Muscle layer of colon (tissue), 2 donors: ENCODE data around the gene MYO9B.

Source experiments
- H3K27ac ChIP-seq: one replicate; pipeline ENCODE4 v1.7.0; 2013; ENCODE audit warnings: low read depth, mild to moderate bottlenecking, low read length, moderate library complexity
- H3K27me3 ChIP-seq, 2 donors: one replicate each; pipeline ENCODE4 v1.7.0; 2013; ENCODE audit warnings: low read length in 2 of 2, mild to moderate bottlenecking in 2 of 2; ENCODE audit not compliant: insufficient read depth in 2 of 2, control insufficient read depth in 1 of 2
- H3K36me3 ChIP-seq: one replicate; pipeline ENCODE4 v1.7.0; 2013; ENCODE audit warnings: mild to moderate bottlenecking, low read length; ENCODE audit not compliant: insufficient read depth
- H3K4me1 ChIP-seq: one replicate; pipeline ENCODE4 v1.7.0; 2013; ENCODE audit warnings: mild to moderate bottlenecking, low read length; ENCODE audit not compliant: insufficient read depth
- H3K4me3 ChIP-seq, 2 donors: one replicate each; pipeline ENCODE4 v1.7.0; 2013; ENCODE audit warnings: low read length in 2 of 2, low read depth in 1 of 2, mild to moderate bottlenecking in 1 of 2, moderate library complexity in 1 of 2
- H3K9ac ChIP-seq: one replicate; pipeline ENCODE4 v1.7.0; 2013; ENCODE audit warnings: low read length
- H3K9me3 ChIP-seq: one replicate; pipeline ENCODE4 v1.7.0; 2013; ENCODE audit warnings: mild to moderate bottlenecking, low read length
- donor health status: abdominal sarcoma.
- donor health status: Adenocarcinoma of cecum.

Gene MYO9B

DNA sequence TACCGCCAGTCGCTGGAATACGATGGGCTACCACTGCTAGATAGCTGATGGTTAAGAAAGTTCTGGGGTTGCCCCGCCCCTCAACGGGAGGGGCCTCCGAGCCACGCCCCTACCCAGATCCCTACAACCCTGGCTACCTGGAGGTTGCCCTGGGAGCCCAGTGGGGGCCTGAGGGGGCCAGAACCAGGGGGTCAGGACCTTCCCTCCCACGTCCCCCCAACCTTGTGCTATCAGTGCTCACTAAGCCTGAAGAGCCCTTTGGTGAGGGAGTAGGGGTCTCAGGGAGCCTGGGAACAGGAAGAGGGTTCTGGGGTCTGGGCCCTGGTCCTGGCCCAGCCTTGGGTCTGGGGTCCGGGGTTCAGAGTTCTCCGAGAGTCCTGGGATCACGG, 159.3 kb downstream of the MYO9B start:
- H3K27ac ChIP-seq, result peak overlapping the region; percentile 73
- H3K36me3 ChIP-seq, result peaks cover 24% of the 10 kb centered on the region
- H3K4me1 ChIP-seq, result peaks cover 14% of the 10 kb centered on the region
- peak overlapping the region in 1 of 2 donors; percentile 27 for H3K4me3 ChIP-seq
- H3K9ac ChIP-seq, result no peak overlapping the region
- H3K27me3 ChIP-seq, result no peaks in the 10 kb centered on the region
- no peaks in the 10 kb centered on the region for H3K9me3 ChIP-seq

- H3K9me3 ChIP-seq, result no peaks in the 10 kb centered on the region
- H3K4me1 ChIP-seq, result peaks cover 14% of the 10 kb centered on the region
- no peak overlapping the region for H3K9ac ChIP-seq
- H3K4me3 ChIP-seq, result peak overlapping the region; percentile 27 to 38
- H3K27ac ChIP-seq, result peak overlapping the region; percentile 73
- H3K27me3 ChIP-seq, result no peaks in the 10 kb centered on the region
- peaks cover 26% of the 10 kb centered on the region for H3K36me3 ChIP-seq
These were observed 159.9 kb downstream of the MYO9B start for GRCh38 chr19:17235300-17235970.

GRCh38 chr19:17235971-17236777, 160.6 kb downstream of the MYO9B start:
- Histone ChIP-seq H3K4me1 (peaks cover 14% of the 10 kb centered on the region), H3K36me3 (peaks cover 24% of the 10 kb centered on the region), H3K9ac (no peak overlapping the region), H3K27me3 (no peaks in the 10 kb centered on the region), H3K9me3 (no peaks in the 10 kb centered on the region), H3K4me3 (peak overlapping the region; percentile 27 to 38), H3K27ac (peak overlapping the region; percentile 73)

GRCh38 chr19:17236811-17237543, 161.4 kb downstream of the MYO9B start:
- Histone ChIP-seq H3K4me1 (peaks cover 14% of the 10 kb centered on the region), H3K4me3 (no peak overlapping the region), H3K9me3 (no peaks in the 10 kb centered on the region), H3K27ac (no peak overlapping the region), H3K27me3 (no peaks in the 10 kb centered on the region), H3K36me3 (peaks cover 20% of the 10 kb centered on the region), H3K9ac (no peak overlapping the region)

DNA sequence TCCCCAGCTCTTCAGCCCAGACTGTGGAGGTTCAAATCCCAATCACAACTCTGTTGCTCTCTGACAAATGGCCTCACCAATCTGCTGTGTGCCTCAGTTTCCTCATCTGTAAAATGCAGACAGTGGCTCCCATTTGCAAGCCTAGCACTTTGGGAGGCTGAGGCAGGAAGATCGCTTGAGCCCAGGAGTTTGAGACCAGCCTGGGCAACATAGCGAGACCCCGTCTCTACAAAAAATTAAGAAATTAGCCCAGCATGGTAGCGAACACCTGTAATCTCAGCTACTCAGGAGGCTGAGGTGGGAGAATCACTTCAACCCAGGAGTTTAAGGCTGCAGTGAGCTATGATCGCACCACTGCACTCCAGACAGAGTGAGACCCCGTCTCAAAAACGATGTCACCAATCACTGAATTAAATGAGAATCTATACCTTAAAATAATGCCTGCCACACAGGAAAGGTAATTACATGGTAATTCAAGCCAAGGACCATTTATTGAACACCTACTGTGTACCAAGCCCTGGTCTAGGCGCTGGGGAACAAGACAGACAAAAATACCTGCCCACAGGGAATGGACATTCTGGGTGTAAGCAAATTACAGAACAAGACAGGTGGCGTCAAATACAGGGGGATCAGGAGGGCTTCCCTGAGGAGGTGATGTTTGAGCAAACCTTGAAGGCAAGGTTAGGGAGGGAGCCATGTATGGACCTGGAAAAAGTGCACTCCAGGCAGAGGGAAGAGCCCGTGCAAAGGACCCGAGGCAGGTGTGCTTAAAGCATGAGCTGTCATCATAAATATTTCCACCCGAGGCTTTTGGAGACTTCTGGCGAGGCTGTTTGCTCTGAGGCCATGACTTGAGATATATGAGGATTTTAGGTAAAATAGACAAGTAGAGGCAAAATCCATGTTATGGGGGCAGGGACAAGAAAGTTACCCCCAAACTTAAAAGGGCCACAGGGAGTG, 162.4 kb downstream of the MYO9B start:
- no peaks in the 10 kb centered on the region for H3K9me3 ChIP-seq
- no peak overlapping the region for H3K9ac ChIP-seq
- no peak overlapping the region for H3K4me3 ChIP-seq
- H3K4me1 ChIP-seq, result peaks cover 22% of the 10 kb centered on the region
- no peaks in the 10 kb centered on the region for H3K27me3 ChIP-seq
- no peak overlapping the region for H3K27ac ChIP-seq
- H3K36me3 ChIP-seq, result peaks cover 11% of the 10 kb centered on the region

DNA sequence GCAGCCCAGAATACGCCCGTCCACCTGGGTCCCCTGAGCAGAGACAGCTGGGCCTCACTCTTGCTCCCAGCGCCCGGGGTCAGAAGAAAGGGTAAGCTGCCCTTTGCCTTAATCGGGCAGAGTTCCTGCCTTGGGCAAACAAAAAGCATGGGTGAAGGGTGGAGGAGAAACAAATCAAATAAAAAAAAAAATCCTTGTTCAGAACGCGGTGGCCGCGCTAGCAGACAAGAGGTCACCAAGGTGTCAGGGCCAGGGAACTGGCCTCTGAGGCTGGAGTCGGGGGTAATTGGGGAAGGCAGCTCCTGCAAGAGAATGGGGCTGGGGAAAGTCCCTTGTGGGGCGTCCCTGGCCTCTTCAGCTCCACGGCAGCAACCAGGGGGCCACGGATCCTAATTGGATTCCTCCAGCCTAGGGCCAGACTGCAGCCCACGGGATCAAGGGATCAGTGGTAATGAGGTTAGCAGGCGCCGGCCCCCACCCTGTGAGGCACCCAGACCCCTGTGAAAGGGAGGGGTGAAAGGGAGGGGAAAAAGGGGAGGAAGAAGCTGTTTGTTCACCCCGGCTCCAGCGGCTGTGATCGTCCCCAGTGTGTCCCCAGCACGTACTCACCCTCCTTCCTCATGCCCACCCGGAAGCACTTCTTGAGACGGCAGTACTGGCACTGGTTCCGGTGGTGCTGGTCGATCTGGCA, 164.6 kb downstream of the MYO9B start:
- no peak overlapping the region for H3K9ac ChIP-seq
- H3K36me3 ChIP-seq, result peaks cover 11% of the 10 kb centered on the region
- peaks cover 18% of the 10 kb centered on the region for H3K4me1 ChIP-seq
- H3K4me3 ChIP-seq, result no peak overlapping the region
- no peaks in the 10 kb centered on the region for H3K9me3 ChIP-seq
- H3K27ac ChIP-seq, result no peak overlapping the region
- no peaks in the 10 kb centered on the region for H3K27me3 ChIP-seq

GRCh38 chr19:17240826-17241399, 165.3 kb downstream of the MYO9B start:
- H3K4me3 ChIP-seq, result no peak overlapping the region
- no peaks in the 10 kb centered on the region for H3K9me3 ChIP-seq
- peaks cover 17% of the 10 kb centered on the region for H3K4me1 ChIP-seq
- H3K9ac ChIP-seq, result no peak overlapping the region
- H3K27me3 ChIP-seq, result no peaks in the 10 kb centered on the region
- peaks cover 11% of the 10 kb centered on the region for H3K36me3 ChIP-seq
- H3K27ac ChIP-seq, result no peak overlapping the region

DNA sequence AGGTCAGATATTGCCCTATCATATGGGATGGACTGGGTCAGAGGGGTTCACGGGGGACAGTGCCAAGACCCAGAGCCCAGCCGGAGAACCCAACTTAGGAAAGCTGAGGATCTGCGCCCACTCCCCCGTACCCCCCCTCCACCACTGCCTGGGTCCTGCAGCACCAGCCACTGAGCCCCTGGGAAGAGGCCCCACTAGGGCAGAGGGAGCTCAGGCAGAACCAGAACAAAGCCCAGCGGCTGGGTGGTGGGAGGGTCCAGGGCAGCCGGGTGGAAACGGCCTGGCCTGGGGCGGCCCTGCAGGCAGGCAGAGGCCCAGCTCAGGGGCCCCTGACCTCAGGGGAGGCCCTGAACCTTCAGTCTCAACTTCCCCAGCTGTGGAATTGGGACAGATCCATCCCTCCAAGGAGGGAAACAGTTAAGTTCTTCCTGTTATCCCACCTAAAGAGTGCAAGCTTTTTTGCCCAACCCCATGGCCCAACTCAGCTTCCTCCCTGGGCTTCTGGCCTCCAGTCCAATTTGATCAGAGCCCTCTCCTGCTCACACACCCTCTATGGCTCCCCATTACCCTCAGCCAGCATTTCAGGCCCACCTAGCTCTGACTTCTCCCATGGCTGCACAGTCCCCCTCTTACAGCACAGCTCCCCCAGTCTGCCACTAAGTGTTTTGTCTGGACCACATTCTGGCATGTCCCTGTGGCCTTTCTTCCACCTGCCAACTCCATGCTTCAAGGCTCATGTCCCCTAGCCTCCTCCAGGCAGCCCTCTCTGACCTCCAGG, 167.0 kb downstream of the MYO9B start:
- H3K4me3 ChIP-seq, result peak overlapping the region in 1 of 2 donors; percentile 78
- H3K9me3 ChIP-seq, result no peaks in the 10 kb centered on the region
- H3K4me1 ChIP-seq, result peaks cover 22% of the 10 kb centered on the region
- H3K27ac ChIP-seq, result peak overlapping the region; percentile 87
- peaks cover 11% of the 10 kb centered on the region for H3K36me3 ChIP-seq
- H3K9ac ChIP-seq, result no peak overlapping the region
- no peaks in the 10 kb centered on the region for H3K27me3 ChIP-seq

DNA sequence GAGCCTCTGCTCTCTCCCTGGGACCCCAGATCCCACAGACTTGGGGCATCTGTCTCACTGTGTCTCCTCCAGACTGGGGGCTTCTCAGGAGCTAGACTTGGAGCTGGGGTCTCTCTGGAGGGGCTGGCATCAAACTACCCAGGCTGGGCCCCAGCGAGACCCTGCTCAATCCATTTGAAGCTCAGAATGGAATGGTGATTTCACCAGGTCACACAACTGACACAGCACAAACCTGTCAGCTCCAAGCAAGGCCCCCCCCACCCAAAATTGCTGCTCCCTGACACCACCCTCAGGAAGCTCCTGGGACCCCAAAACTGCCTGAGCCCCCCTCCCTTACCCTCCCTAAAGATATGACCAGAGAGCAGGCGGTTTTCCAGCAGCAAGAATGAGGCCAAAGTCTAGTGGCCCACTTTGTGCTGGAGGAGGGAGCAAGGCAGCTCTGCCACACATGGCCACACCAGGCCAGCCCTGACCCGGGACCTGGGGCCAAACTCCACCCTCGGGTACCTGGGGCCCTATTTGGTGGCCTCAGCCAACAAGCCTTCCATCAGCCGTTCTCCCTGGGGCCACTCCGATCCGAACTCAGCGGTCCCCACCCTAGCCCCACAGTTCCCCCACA, 167.7 kb downstream of the MYO9B start:
- Histone ChIP-seq H3K4me3 (peak overlapping the region; percentile 78 to 86), H3K9ac (peak overlapping the region; percentile 53)

More for the DNA sequence above, 167.7 kb downstream of the MYO9B start:
- Histone ChIP-seq H3K4me1 (peaks cover 22% of the 10 kb centered on the region), H3K27ac (peak overlapping the region; percentile 87), H3K36me3 (peaks cover 11% of the 10 kb centered on the region), H3K9me3 (no peaks in the 10 kb centered on the region), H3K27me3 (no peaks in the 10 kb centered on the region)
